Left ventricle myocardium inferior (tissue), 1 donor: Measurements from ENCODE around the gene SAP30L. TPM values are rescaled to one million over a fixed set of nuclear protein-coding genes. Genes with fewer than 3 reads are reported as not detected.

Experiments used
- DNase-seq: peaks from one replicate; pipeline ENCODE4 v3.0.0-alpha.2; 2020
- H3K27ac ChIP-seq: fragments of 200-600 bp; replicated peaks from 2 replicates; pipeline ENCODE4 v1.8.0; 2021
- H3K27me3 ChIP-seq: fragments of 200-600 bp; 2 replicates; pipeline ENCODE4 v1.8.0; 2021; ENCODE audit warnings: low read depth
- H3K36me3 ChIP-seq: fragments of 200-600 bp; 2 replicates; pipeline ENCODE4 v1.8.0; 2021
- H3K4me1 ChIP-seq: fragments of 200-600 bp; 2 replicates; pipeline ENCODE4 v1.8.0; 2021
- H3K4me3 ChIP-seq: fragments of 200-600 bp; 2 replicates; pipeline ENCODE4 v1.8.0; 2021; ENCODE audit warnings: mild to moderate bottlenecking, moderate library complexity
- H3K9me3 ChIP-seq: fragments of 200-600 bp; replicated peaks from 2 replicates; pipeline ENCODE4 v1.8.0; 2021
- intact Hi-C: fragments of 100-400 bp; cut with micrococcal nuclease; formaldehyde crosslinking; loops from one replicate; pipeline ENCODE4 v1.11.0; 2022
- total RNA-seq: library from RNA; stranded (reverse); fragmentation: NEBNext Ultra II Directional; extraction: Animal tissue kit (Norgen Biotek cat#: 25700); gene quantifications from one replicate; pipeline ENCODE4 v1.2.1, GENCODE V29; 2021
- TF ChIP-seq, protein P1 (sequence below): fragments of 200-600 bp; IDR thresholded peaks from 2 replicates; pipeline ENCODE4 v1.8.0; 2021; ENCODE audit warnings: antibody characterized with exemption, mild to moderate bottlenecking, borderline replicate concordance
- donor health status: DM: no; HTN: yes; CAD: no; lungs with severe emphysema.

The SAP30L gene
- total RNA-seq, 1 donor from 2014 or later, result 31.3 TPM

DNA sequence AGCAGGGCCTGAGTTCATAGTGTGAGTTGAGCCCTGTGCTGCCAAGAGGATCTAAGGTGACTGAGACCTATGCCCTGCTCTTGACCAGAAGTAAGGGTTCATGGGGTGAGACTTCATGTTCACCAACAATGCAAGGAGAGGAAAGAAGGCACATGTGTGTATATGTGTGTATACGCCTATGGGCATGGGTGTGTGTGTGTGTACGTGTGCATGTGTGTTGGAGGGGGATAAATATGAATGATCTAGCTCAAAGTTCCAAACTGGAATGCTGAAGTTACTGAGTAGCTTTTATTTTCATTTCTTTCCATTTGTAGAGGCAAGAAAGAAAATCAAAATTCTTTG, 57.9 kb downstream of the SAP30L start:
- Histone ChIP-seq H3K4me1 (no peaks in the 10 kb centered on the region), H3K9me3 (no peaks in the 10 kb centered on the region), H3K4me3 (no peak overlapping the region), H3K27ac (no peak overlapping the region), H3K27me3 (peaks cover 57% of the 10 kb centered on the region), H3K36me3 (no peaks in the 10 kb centered on the region)
- intact Hi-C loops, result no loop called here
- TF ChIP-seq, protein P1, sequence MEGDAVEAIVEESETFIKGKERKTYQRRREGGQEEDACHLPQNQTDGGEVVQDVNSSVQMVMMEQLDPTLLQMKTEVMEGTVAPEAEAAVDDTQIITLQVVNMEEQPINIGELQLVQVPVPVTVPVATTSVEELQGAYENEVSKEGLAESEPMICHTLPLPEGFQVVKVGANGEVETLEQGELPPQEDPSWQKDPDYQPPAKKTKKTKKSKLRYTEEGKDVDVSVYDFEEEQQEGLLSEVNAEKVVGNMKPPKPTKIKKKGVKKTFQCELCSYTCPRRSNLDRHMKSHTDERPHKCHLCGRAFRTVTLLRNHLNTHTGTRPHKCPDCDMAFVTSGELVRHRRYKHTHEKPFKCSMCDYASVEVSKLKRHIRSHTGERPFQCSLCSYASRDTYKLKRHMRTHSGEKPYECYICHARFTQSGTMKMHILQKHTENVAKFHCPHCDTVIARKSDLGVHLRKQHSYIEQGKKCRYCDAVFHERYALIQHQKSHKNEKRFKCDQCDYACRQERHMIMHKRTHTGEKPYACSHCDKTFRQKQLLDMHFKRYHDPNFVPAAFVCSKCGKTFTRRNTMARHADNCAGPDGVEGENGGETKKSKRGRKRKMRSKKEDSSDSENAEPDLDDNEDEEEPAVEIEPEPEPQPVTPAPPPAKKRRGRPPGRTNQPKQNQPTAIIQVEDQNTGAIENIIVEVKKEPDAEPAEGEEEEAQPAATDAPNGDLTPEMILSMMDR, result no peak
- no peak for DNase-seq

DNA sequence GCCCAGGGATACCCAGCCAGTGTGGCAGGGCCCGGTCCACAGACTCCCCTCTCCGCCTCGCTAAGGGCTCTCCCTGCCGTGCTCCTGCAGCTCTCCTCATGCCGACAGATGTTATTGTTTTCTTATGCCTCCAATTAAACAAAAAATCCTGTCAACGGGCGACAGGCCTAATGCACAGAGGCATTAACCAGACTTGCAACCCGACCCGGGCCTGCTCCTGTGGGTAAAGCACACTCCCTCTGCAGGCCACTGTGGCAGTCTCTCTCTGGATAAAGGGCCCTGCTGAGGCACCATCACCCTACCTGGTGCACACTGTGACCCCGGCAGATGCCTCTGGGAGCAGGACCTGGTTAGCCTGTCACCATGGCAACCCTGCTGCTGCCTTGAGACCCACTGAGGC, 59.8 kb downstream of the SAP30L start:
- TF ChIP-seq, protein P1, result no peak
- intact Hi-C loops, result no loop called here
- no peak for DNase-seq
- Histone ChIP-seq H3K4me1 (no peaks in the 10 kb centered on the region), H3K9me3 (no peaks in the 10 kb centered on the region), H3K4me3 (no peak overlapping the region), H3K27me3 (peaks cover 73% of the 10 kb centered on the region), H3K36me3 (no peaks in the 10 kb centered on the region), H3K27ac (no peak overlapping the region)

DNA sequence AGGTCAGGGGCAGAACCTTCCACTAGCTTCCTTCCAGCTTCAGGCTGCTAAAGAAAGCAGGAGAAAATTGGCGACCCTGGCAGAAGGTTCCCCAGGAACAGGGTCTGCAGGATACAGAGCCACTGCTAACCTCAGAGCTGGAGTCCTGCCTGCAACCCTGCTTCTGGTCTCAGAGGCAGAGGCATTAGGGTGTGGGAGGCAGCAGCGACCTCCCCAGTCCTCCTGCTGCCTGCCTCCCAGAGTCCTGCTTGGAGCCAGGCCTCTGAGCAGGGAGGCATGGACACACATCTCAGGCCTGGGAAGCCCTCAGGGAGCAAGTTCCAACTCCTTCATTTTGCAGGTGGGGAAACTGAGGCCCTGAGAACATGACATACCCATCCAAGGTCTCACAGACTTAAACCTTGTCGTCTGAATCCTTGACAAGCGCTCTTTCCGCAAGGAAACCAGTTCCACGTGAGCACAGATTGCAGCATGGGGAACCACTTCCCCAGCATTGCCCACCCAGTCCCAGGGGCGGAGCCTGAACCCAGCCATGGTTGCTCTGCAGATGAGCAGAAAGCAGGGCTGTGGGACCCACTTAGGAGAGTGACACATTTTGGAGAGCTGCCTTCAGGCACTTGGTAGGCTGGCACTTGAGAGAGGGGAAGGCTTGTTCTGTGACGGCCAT, 60.4 kb downstream of the SAP30L start:
- H3K4me3 ChIP-seq, result no peak overlapping the region

DNA sequence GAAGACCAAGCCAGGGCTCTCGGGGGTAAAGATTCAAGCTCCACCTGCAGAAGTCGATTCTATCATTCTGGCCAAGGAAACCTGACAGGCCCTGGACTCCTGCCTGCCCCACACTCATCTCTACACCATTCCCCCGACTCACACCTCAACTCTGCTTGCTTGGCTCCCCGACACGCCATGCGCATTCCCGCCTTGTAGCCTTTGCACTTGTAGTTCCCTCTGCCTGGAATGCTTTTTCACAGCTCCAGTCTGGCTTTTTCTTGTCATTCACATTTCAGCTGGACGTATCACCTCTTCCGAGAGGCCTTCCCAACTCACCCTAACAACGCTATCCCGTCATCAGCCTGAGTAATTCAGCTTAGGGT, 60.9 kb downstream of the SAP30L start:
- TF ChIP-seq, protein P1, result no peak
- intact Hi-C loops, result no loop called here
- no peaks in the 10 kb centered on the region for H3K4me1 ChIP-seq
- no peak overlapping the region for H3K27ac ChIP-seq
- H3K9me3 ChIP-seq, result no peaks in the 10 kb centered on the region
- DNase-seq, result no peak
- no peaks in the 10 kb centered on the region for H3K36me3 ChIP-seq
- H3K27me3 ChIP-seq, result peaks cover 77% of the 10 kb centered on the region
- H3K4me3 ChIP-seq, result no peak overlapping the region

More for the DNA sequence above, 60.4 kb downstream of the SAP30L start:
- TF ChIP-seq, protein P1, result no peak
- intact Hi-C loops, result no loop called here
- Histone ChIP-seq H3K4me1 (no peaks in the 10 kb centered on the region), H3K27me3 (peaks cover 79% of the 10 kb centered on the region), H3K36me3 (no peaks in the 10 kb centered on the region), H3K27ac (no peak overlapping the region), H3K9me3 (no peaks in the 10 kb centered on the region)
- no peak for DNase-seq

DNA sequence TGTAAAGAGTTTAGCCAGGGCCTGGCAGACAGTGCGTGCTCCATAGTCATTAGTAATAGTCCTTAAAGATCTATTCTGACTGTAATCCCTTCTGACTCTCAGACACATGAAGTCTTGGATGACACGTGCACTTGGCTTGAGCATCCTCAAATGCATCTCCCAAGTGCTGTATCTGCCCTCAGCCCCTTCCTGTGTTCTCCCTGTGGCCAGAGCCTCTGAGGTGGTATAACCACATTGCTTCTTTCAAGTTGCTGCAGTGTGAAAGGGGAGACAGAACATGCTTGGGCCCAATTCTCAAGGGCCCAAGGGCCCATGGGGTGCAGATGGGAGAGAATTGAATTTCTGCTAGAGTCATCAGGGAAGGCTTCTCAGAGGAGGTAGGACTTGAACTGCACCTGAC, 62.3 kb downstream of the SAP30L start:
- H3K27ac ChIP-seq, result no peak overlapping the region
- no peaks in the 10 kb centered on the region for H3K9me3 ChIP-seq
- intact Hi-C loops, result no loop called here
- no peak for DNase-seq
- H3K36me3 ChIP-seq, result no peaks in the 10 kb centered on the region
- no peaks in the 10 kb centered on the region for H3K4me1 ChIP-seq
- TF ChIP-seq, protein P1, result no peak
- H3K27me3 ChIP-seq, result peaks cover 64% of the 10 kb centered on the region
- no peak overlapping the region for H3K4me3 ChIP-seq
